ENCODE results near the gene CFAP20DC.

The CFAP20DC gene

GRCh38 chr3:58800940-58801339, 248.9 kb downstream of the CFAP20DC start:
- Histone ChIP-seq H3K4me3 (ENCODE audit: low read length) (no peak overlapping the region), H3K9me3 (ENCODE audit: insufficient read depth, low read length) (no peaks in the 10 kb centered on the region), H3K27ac (ENCODE audit: low read length) (no peak overlapping the region), H2AFZ (ENCODE audit: low read depth, low read length) (no peak overlapping the region), H3K9ac (ENCODE audit: low read length) (no peak overlapping the region), H3K27me3 (ENCODE audit: low read depth, low read length) (no peaks in the 10 kb centered on the region), H3K4me2 (ENCODE audit: low read length) (no peak overlapping the region), H3K4me1 (ENCODE audit: low read length) (peaks cover 11% of the 10 kb centered on the region), H3K36me3 (replicated peaks; ENCODE audit: low read depth, low read length) (no peaks in the 10 kb centered on the region), H3K79me2 (ENCODE audit: low read length) (no peaks in the 10 kb centered on the region), H4K20me1 (ENCODE audit: insufficient read depth, low read length) (no peaks in the 10 kb centered on the region)
- no peak for TF ChIP-seq EZH2phosphoT487 (IDR thresholded peaks at IDR 0.05; ENCODE audit: low read depth)
- TF ChIP-seq, protein P1, sequence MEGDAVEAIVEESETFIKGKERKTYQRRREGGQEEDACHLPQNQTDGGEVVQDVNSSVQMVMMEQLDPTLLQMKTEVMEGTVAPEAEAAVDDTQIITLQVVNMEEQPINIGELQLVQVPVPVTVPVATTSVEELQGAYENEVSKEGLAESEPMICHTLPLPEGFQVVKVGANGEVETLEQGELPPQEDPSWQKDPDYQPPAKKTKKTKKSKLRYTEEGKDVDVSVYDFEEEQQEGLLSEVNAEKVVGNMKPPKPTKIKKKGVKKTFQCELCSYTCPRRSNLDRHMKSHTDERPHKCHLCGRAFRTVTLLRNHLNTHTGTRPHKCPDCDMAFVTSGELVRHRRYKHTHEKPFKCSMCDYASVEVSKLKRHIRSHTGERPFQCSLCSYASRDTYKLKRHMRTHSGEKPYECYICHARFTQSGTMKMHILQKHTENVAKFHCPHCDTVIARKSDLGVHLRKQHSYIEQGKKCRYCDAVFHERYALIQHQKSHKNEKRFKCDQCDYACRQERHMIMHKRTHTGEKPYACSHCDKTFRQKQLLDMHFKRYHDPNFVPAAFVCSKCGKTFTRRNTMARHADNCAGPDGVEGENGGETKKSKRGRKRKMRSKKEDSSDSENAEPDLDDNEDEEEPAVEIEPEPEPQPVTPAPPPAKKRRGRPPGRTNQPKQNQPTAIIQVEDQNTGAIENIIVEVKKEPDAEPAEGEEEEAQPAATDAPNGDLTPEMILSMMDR (IDR thresholded peaks at IDR 0.05; ENCODE audit: low read depth, low read length), result no peak

- Histone ChIP-seq H3K4me1 (ENCODE audit: low read length) (peaks cover 11% of the 10 kb centered on the region), H3K4me2 (ENCODE audit: low read length) (no peak overlapping the region), H3K9ac (ENCODE audit: low read length) (no peak overlapping the region), H2AFZ (ENCODE audit: low read depth, low read length) (no peak overlapping the region), H3K27ac (ENCODE audit: low read length) (no peak overlapping the region), H3K79me2 (ENCODE audit: low read length) (no peaks in the 10 kb centered on the region), H3K9me3 (ENCODE audit: insufficient read depth, low read length) (no peaks in the 10 kb centered on the region), H3K4me3 (ENCODE audit: low read length) (no peak overlapping the region), H3K27me3 (ENCODE audit: low read depth, low read length) (no peaks in the 10 kb centered on the region), H4K20me1 (ENCODE audit: insufficient read depth, low read length) (no peaks in the 10 kb centered on the region), H3K36me3 (replicated peaks; ENCODE audit: low read depth, low read length) (no peaks in the 10 kb centered on the region)
- TF ChIP-seq EZH2phosphoT487 (IDR thresholded peaks at IDR 0.05; ENCODE audit: low read depth), result no peak
- TF ChIP-seq, protein P1 (IDR thresholded peaks at IDR 0.05; ENCODE audit: low read depth, low read length), result no peak
Observed at GRCh38 chr3:58800032-58800431, 249.8 kb downstream of the CFAP20DC start.

GRCh38 chr3:58799271-58799670, 250.6 kb downstream of the CFAP20DC start:
- Histone ChIP-seq H3K4me3 (ENCODE audit: low read length) (no peak overlapping the region), H3K79me2 (ENCODE audit: low read length) (no peaks in the 10 kb centered on the region), H2AFZ (ENCODE audit: low read depth, low read length) (no peak overlapping the region), H3K4me2 (ENCODE audit: low read length) (no peak overlapping the region), H3K27me3 (ENCODE audit: low read depth, low read length) (no peaks in the 10 kb centered on the region), H3K36me3 (replicated peaks; ENCODE audit: low read depth, low read length) (no peaks in the 10 kb centered on the region), H3K4me1 (ENCODE audit: low read length) (peaks cover 11% of the 10 kb centered on the region), H3K27ac (ENCODE audit: low read length) (no peak overlapping the region), H3K9me3 (ENCODE audit: insufficient read depth, low read length) (no peaks in the 10 kb centered on the region), H4K20me1 (ENCODE audit: insufficient read depth, low read length) (no peaks in the 10 kb centered on the region), H3K9ac (ENCODE audit: low read length) (no peak overlapping the region)
- TF ChIP-seq EZH2phosphoT487 (IDR thresholded peaks at IDR 0.05; ENCODE audit: low read depth), result no peak
- TF ChIP-seq, protein P1 (IDR thresholded peaks at IDR 0.05; ENCODE audit: low read depth, low read length), result no peak

- Histone ChIP-seq H3K9ac (ENCODE audit: low read length) (no peak overlapping the region), H3K4me2 (ENCODE audit: low read length) (peak overlapping the region; percentile 28), H3K4me1 (ENCODE audit: low read length) (peaks cover 11% of the 10 kb centered on the region), H3K36me3 (replicated peaks; ENCODE audit: low read depth, low read length) (no peaks in the 10 kb centered on the region), H3K27me3 (ENCODE audit: low read depth, low read length) (no peaks in the 10 kb centered on the region), H3K27ac (ENCODE audit: low read length) (no peak overlapping the region), H2AFZ (ENCODE audit: low read depth, low read length) (no peak overlapping the region), H3K79me2 (ENCODE audit: low read length) (no peaks in the 10 kb centered on the region), H3K9me3 (ENCODE audit: insufficient read depth, low read length) (no peaks in the 10 kb centered on the region), H4K20me1 (ENCODE audit: insufficient read depth, low read length) (no peaks in the 10 kb centered on the region), H3K4me3 (ENCODE audit: low read length) (no peak overlapping the region)
- TF ChIP-seq, protein P1 (IDR thresholded peaks at IDR 0.05; ENCODE audit: low read depth, low read length), result no peak
- no peak for TF ChIP-seq EZH2phosphoT487 (IDR thresholded peaks at IDR 0.05; ENCODE audit: low read depth)
Observed at GRCh38 chr3:58798312-58798711, 251.5 kb downstream of the CFAP20DC start.

All from OCI-LY3 (cell line).